Spinal cord (tissue), 10 donors: Measurements from ENCODE around the gene TEX19. TPM values are rescaled to one million over a fixed set of nuclear protein-coding genes. Genes with fewer than 3 reads are reported as not detected.
A peak's percentile ranks its signal among the peaks of the same experiment; 100 is the strongest.
"Not testable (repeated sequence)": the region's sequence is repeated elsewhere in the genome, so short reads cannot be mapped to it uniquely, and the experiment has no call there.

Experiments
- DNase-seq, 6 donors: peaks; one replicate each; pipeline versions ENCODE4 v3.0.0 to v3.0.0-alpha.2; 2013 to 2015; ENCODE audit warnings: low spot score in 6 of 6, low read depth in 4 of 6
- H3K27ac ChIP-seq: one replicate; pipeline ENCODE4 v1.5.1; 2013; ENCODE audit warnings: low read depth, low read length, control low read depth
- H3K27me3 ChIP-seq: one replicate; pipeline ENCODE4 v1.6.1; 2013; ENCODE audit warnings: low read length; ENCODE audit not compliant: control insufficient read depth, insufficient read depth
- H3K36me3 ChIP-seq: one replicate; pipeline ENCODE4 v1.6.1; 2013; ENCODE audit warnings: low read length; ENCODE audit not compliant: control insufficient read depth, insufficient read depth
- H3K4me1 ChIP-seq: one replicate; pipeline ENCODE4 v1.6.1; 2013; ENCODE audit warnings: low read length; ENCODE audit not compliant: control insufficient read depth, insufficient read depth
- H3K4me3 ChIP-seq: one replicate; pipeline ENCODE4 v1.5.1; 2013; ENCODE audit warnings: low read depth, low read length, control low read depth
- H3K9me3 ChIP-seq: one replicate; pipeline ENCODE4 v1.6.1; 2013; ENCODE audit warnings: low read length; ENCODE audit not compliant: control insufficient read depth, insufficient read depth
- WGBS: methylation state at CpG from one replicate; pipeline ENCODE4 v1.1.5; 2013; ENCODE audit warnings: missing lambda C conversion rate; ENCODE audit not compliant: insufficient coverage; 5-methylcytosine and 5-hydroxymethylcytosine counted together
- polyA plus RNA-seq, 2 donors: library from polyadenylated mRNA; unstranded; fragments of 120-200 nt; gene quantifications; one replicate each; pipeline ENCODE4 v1.2.1, GENCODE V29; 2013; ENCODE audit not compliant: insufficient read length in 2 of 2
- total RNA-seq, 2 donors: library from RNA; depleted of rRNA in 1 of 2; stranded (reverse); fragments of 120-200 nt in 1 of 2; fragments of >200 nt in 1 of 2; gene quantifications; one replicate each; pipeline versions ENCODE4 v1.2.3 to v1.2.4, GENCODE V29; 2013 to 2014
- donor health status: healthy.

Gene TEX19
- total and polyA plus RNA-seq, 4 donors = not detected

DNA sequence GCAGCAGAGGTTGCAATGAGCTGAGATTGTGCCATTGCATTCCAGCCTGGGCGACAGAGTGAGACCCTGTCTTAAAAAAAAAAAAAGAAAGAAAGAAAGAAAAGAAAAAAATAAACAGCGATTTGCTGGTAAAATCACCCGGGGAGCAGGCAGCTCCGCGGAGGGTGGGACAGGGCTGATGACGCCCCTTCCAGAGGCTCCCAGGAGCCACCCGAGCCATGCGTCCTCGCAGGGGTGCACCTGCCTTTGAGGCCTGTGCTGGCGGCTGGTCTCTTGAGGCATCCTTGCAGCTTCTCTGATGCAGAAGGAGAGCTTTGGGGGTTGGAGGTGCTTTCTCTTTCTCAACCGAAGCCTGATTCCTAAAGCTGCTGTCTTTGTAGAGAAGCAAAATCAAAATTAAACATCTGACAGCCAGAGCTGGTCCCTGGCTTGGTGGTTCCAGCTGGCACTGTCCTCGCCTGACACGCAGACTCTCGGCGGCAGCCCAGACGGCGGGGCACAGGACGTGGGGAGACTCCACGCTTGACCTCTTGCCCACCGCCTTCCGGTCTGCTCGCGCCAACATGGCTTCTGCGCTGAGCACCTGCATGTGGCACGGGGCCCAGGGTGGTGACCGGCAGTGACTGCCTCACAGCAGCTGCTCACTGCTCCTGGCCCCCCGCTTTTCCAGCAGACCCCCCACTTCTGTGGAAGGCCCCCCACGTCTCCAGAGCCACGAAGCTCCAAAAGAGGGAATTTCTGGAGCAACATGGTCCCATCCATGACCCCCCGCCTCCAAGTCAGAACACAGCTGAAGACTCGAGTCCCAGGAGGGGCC is 19.1 kb downstream of the TEX19 start:
- Histone ChIP-seq H3K4me1 (peaks cover 17% of the 10 kb centered on the region), H3K9me3 (no peaks in the 10 kb centered on the region), H3K27ac (no peak overlapping the region), H3K36me3 (peaks cover 3% of the 10 kb centered on the region), H3K4me3 (no peak overlapping the region), H3K27me3 (peaks cover 29% of the 10 kb centered on the region)
- WGBS = 80% methylated on average over 29 of the region's 31 CpGs
- DNase-seq = no peak

DNA sequence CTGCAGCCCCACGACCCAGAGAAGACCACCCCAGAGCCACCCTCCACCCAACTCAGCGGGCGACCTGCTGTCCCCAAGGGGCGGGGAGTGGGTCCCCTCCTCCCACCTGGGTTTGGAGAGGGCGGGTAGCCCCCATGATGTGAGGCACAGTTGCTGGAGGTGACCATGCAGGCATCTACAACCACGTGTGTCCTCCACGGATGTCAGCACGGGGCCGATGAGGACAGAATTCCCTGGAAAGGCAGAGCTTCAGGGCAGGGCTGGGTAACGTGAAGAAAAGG is 19.6 kb downstream of the TEX19 start:
- DNase-seq = no peak

DNA sequence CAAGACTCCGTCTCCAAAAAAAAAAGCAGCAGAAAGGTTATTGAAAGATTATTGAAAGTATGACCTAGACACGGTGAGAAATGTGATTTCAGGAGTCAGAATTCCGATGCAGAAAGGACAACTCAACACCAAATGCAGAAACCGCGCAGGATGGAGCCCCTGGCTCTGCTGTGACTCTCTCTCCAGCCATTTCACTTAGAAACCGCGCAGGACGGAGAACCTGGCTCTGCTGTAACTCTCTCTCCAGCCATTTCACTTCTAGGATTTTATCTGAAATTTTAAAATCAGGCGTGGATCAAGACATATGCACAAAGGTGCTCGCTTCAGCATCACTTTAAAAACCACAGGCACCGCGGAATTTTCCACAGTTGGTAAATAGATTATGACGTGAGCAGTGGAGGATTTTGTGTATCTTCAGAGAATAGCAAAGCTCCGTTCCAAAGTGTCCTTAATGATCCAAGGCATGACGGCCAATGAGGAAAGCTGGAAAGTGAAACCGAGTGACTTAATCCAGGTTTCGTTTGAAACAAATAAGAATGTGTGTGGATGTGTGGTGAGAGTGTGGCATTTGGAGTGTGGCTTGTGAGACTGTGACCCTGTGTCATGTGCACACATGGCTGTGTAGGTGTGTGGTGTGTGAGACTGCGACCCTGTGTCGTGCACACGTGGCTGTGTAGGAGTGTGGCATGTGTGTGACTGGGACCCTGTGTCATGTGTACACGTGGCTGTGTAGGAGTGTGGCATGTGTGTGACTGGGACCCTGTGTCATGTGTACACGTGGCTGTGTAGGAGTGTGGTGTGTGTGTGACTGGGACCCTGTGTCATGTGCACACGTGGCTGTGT is 22.0 kb downstream of the TEX19 start:
- DNase-seq = peak in 1 of 6 donors; percentile 31
- H3K27ac ChIP-seq = no peak overlapping the region
- H3K36me3 ChIP-seq = peaks cover 3% of the 10 kb centered on the region
- H3K27me3 ChIP-seq = peaks cover 10% of the 10 kb centered on the region
- H3K4me1 ChIP-seq = peaks cover 33% of the 10 kb centered on the region
- 74% methylated on average over 22 of the region's 23 CpGs for WGBS
- H3K4me3 ChIP-seq = no peak overlapping the region
- H3K9me3 ChIP-seq = no peaks in the 10 kb centered on the region

More for the DNA sequence above, 19.6 kb downstream of the TEX19 start:
- Histone ChIP-seq H3K27me3 (peaks cover 24% of the 10 kb centered on the region), H3K4me3 (no peak overlapping the region), H3K27ac (no peak overlapping the region), H3K9me3 (no peaks in the 10 kb centered on the region), H3K4me1 (peaks cover 17% of the 10 kb centered on the region), H3K36me3 (peaks cover 3% of the 10 kb centered on the region)
- WGBS = 79% methylated on average over 10 of the region's 10 CpGs

DNA sequence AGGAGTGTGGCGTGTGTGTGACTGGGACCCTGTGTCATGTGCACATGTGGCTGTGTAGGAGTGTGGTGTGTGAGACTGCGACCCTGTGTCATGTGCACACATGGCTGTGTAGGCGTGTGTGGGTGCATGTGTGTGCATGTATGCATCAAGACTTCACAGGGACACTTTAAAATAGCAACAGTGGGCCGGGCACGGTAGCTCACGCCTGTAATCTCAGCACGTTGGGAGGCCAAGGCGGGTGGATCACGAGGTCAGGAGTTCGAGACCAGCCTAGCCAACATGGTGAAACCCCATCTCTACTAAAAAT is 22.6 kb downstream of the TEX19 start:
- H3K36me3 ChIP-seq, DNase-seq, H3K27ac ChIP-seq, H3K4me3 ChIP-seq, H3K9me3 ChIP-seq: not testable (repeated sequence)
- peaks cover 38% of the 10 kb centered on the region for H3K4me1 ChIP-seq
- 89% methylated on average over 3 of the region's 10 CpGs for WGBS
- peaks cover 10% of the 10 kb centered on the region for H3K27me3 ChIP-seq

DNA sequence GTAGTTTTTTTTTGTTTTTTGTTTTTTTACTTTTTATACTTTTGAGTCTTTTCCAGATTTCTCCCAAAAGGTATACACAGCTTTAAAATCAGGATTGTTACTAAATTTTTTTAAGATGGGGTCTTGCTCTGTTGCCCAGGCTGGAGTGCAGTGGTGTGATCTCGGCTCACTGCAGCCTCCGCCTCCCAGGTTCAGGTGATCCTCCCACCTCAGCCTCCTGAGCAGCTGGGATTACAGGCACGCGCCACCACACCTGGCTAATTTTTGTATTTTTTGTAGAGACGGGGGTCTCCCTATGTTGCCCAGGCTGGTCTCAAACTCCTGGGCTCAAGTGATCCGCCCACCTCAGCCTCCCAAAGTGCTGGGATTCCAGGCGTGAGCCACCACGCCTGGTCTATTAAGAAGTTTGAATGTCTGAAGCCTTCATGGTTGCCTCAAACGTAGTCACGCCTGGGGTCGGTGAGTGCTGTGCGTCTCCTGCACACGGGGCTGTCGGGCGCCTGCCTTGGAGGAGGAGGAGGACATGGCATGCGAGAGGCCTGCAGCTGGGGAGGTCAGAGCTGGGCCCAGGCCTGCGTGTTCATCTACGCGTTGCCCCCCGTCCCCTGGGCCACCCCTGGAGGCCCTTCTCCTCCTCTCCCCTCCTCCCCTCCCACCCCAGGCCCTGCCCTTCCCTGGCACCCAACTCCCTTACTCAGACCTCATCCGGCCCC is 23.3 kb downstream of the TEX19 start:
- not testable (repeated sequence) for H3K4me3 ChIP-seq, H3K9me3 ChIP-seq, H3K27ac ChIP-seq, DNase-seq
- H3K36me3 ChIP-seq = peaks cover 12% of the 10 kb centered on the region
- peaks cover 10% of the 10 kb centered on the region for H3K27me3 ChIP-seq
- peaks cover 43% of the 10 kb centered on the region for H3K4me1 ChIP-seq
- 87% methylated on average over 18 of the region's 21 CpGs for WGBS

DNA sequence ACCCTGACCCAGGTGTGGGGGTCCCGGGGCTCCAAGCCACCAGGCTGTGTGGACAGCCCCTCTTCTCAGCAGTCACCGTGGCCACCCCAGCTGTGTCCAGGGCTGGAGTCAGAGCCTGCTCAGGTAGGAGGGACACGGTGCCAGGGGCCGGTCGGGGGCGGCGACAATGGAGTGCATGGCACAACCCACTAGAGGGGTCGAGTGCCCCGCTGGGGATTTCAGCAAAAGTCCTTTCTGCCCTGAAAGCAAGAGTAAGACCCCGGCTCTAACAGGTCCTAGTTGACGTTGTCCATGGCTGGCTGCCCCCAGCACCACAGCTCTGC is 23.8 kb downstream of the TEX19 start:
- Histone ChIP-seq H3K36me3 (peaks cover 13% of the 10 kb centered on the region), H3K4me3 (no peak overlapping the region), H3K27me3 (peaks cover 10% of the 10 kb centered on the region), H3K27ac (no peak overlapping the region), H3K4me1 (peaks cover 43% of the 10 kb centered on the region), H3K9me3 (no peaks in the 10 kb centered on the region)
- DNase-seq = no peak
- 83% methylated on average over 10 of the region's 11 CpGs for WGBS

DNA sequence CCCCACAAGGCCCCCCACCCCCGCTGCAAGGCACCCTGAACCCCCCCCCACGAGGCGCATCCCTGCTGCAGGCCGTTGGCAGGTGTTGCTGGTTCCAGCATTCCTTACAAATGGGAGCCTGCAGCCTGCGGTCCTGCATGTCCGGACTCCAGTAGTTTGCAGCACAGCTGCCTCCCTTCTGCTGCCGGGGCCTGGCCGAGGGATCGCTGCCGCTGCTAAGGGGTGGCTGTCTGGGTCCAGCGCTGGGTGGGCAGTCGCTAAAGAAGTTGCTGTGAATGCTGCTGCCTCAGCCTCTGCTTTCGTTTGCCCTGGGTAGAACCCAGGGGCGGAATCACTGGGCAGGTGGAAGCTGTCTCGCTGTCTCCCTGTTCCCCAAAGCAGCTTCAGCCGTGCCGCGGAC is 24.4 kb downstream of the TEX19 start:
- Histone ChIP-seq H3K27ac (no peak overlapping the region), H3K9me3 (no peaks in the 10 kb centered on the region), H3K4me1 (peaks cover 38% of the 10 kb centered on the region), H3K36me3 (peaks cover 18% of the 10 kb centered on the region), H3K27me3 (peaks cover 10% of the 10 kb centered on the region), H3K4me3 (no peak overlapping the region)
- no peak for DNase-seq
- 55% methylated on average over 13 of the region's 18 CpGs for WGBS

DNA sequence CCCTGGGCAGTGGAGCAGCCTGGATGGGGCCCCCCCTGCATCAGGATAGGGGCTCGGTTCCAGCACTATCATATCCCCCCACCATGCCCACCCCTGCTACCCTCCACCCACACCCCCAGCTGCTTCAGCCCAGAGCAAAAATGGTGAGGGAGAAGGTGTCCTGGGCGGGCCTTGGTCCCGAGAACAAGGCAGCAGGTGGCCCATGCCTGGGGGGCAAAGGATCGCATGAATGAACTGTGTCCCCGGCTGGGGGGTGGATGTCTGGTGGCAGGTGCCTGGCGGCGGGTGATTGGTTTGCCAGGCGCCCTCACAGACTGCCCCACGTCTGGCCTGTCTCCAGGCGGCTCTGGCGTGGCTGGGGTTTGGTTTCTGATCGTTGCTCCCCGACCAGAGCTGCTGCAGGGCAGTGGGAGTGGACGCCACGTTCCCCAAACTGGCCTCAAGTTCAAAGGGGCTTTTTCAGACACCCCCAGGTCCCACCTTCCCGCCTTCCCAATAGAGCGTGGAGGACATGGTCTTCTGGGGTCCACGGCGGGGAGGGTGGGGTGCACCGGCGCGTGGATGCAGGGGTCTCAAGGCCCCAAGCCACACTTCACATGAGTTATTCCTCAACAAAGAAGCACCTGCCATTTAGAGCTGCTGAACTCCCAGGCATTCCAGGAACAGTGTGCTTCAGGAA is 25.1 kb downstream of the TEX19 start:
- DNase-seq = no peak
- H3K4me1 ChIP-seq = peaks cover 35% of the 10 kb centered on the region
- H3K4me3 ChIP-seq = no peak overlapping the region
- peaks cover 10% of the 10 kb centered on the region for H3K27me3 ChIP-seq
- H3K9me3 ChIP-seq = no peaks in the 10 kb centered on the region
- WGBS = 39% methylated on average over 12 of the region's 22 CpGs
- H3K36me3 ChIP-seq = peaks cover 24% of the 10 kb centered on the region
- no peak overlapping the region for H3K27ac ChIP-seq

DNA sequence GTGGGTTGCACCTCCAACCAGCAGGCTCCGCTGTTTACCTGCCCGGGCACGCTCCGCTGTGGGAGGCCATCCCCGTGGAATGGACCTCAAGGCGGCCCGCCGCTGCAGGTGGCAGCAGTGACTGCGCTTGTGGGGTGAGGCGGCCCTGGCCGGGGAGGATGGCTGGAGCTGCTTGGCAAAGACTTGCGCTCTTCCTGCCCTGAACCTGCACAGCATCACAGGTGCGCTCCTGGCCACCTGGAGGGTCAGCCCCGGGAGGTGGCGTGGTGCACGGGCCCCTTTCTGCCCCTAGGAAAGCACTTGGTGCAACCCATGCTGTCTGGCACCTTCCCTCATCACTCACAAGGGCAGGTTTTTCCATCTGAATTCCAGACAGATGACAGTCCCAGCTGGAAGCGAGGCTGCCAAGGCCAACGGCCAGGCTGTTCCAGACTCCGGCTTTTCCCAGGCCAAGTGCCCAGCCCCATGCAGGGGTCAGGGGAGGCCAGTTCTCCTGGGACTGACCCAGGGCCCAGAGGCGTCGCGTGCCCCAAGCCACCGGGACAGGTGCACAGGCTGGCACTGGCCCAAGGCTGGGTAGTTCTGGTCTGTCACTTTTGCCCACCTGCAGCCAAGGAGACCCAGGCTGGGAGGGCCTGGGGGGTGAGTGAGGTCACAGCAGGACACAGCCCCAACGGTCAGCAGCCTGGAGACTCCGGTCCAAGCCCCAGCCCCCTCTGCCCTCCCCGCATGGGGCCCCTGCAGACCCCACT is 25.9 kb downstream of the TEX19 start:
- Histone ChIP-seq H3K27me3 (peaks cover 8% of the 10 kb centered on the region), H3K4me1 (peaks cover 30% of the 10 kb centered on the region), H3K27ac (no peak overlapping the region), H3K9me3 (no peaks in the 10 kb centered on the region), H3K36me3 (peaks cover 26% of the 10 kb centered on the region), H3K4me3 (no peak overlapping the region)
- no peak for DNase-seq
- 55% methylated on average over 24 of the region's 26 CpGs for WGBS
